ENCODE results near the gene BCCIP. TPM values are rescaled to one million over a fixed set of nuclear protein-coding genes. Genes with fewer than 3 reads are reported as not detected.

The BCCIP gene
- 64.1 TPM for polyA plus RNA-seq (2013, experiment 1 of 2; ENCODE audit: insufficient read length)
- 65.9 TPM for polyA plus RNA-seq (2013, experiment 2 of 2; ENCODE audit: insufficient read length)

- DNase-seq: peak; percentile 88
Measured at GRCh38 chr10:125822878-125823662, at the start of gene BCCIP, which contains the start of gene UROS. TSS of gene BCCIP (plus strand) at chr10:125823546. CDS start at chr10:125823558, 12 bp downstream. TSS of gene UROS (minus strand) at chr10:125823258. CDS start at chr10:125816499, 6,759 bp downstream.

DNA sequence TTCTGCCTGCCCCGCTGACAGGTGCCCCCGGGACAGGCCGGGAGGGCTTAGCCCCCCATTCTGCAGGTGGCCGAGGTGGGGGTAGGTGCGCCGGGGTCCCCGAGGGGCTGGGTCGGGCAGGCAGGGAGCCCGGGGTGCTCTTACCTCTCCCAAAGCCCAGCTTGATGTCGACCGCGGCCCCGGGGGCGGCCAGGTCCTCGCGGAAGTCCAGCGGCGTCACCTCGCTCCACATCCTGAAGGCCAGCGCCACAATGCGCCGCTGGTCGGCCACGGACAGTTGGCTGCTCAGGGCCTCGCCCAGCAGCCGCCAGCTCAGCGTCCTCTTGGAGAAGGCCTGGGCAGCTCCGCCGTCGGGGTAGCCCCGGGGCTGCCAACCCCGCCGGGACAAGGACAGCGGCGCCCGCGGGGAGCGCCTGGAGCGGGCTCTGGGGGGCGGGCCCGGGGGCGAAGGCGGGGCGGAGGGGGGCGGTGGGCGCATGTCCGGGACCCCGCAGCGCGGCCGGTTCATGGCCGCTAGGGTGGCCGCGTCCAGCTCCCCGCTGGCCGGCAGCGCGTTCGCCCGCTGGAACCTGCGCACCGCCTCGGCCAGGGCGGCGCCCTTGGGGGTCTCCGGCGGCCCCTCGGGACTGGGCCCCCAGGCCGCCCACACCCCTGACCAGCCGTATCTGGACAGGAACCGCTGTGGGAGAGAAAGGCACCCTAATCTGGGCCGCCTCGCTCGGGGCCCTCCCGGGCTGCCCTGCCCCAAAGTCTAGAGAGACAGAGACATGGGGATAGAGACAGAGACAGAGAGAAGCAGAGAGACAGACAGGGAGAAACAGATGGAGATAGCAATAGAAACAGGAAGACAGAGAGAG, 49.4 kb upstream of the BCCIP start:
- DNase-seq: no peak

DNA sequence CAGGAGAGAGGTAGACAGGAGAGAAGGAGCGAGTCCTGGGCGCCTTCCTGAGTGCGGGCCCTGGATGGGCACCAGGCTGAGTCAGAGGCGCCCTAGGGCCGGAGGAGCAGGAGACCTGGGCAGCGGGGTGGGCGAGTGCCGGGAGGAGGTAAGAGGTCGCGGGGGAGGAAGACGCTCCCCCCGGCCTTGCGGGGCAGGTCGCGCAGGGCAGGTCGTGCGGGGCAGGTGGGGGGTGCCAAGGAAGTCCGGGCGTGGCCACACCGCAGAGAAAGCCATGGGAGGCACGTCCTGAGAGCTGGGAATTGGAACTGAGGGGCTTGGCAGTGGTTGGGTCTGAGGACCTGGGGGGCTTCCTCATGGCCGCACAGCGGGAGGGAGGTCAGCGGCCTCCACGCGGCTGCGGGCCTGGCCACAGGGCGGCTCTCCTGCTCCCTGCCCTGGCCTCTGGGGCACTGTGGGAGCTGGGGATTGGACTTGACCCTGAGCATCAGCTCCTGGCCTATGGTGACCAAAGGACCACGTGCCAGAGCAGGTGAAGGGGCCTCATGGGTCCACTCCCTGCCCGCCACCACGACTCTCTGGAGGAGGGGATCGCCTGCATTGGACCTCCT, 48.7 kb upstream of the BCCIP start:
- no peak for DNase-seq

GRCh38 chr10:125775491-125776106, 47.7 kb upstream of the BCCIP start, which contains the start of gene MMP21:
TSS of gene MMP21 (minus strand) at chr10:125775821. CDS start at chr10:125775821, 0 bp downstream.
- no peak for DNase-seq

- DNase-seq: no peak
Measured at GRCh38 chr10:125777806-125778205, 45.5 kb upstream of the BCCIP start.

GRCh38 chr10:125778556-125778955, 44.8 kb upstream of the BCCIP start:
- no peak for DNase-seq

DNA sequence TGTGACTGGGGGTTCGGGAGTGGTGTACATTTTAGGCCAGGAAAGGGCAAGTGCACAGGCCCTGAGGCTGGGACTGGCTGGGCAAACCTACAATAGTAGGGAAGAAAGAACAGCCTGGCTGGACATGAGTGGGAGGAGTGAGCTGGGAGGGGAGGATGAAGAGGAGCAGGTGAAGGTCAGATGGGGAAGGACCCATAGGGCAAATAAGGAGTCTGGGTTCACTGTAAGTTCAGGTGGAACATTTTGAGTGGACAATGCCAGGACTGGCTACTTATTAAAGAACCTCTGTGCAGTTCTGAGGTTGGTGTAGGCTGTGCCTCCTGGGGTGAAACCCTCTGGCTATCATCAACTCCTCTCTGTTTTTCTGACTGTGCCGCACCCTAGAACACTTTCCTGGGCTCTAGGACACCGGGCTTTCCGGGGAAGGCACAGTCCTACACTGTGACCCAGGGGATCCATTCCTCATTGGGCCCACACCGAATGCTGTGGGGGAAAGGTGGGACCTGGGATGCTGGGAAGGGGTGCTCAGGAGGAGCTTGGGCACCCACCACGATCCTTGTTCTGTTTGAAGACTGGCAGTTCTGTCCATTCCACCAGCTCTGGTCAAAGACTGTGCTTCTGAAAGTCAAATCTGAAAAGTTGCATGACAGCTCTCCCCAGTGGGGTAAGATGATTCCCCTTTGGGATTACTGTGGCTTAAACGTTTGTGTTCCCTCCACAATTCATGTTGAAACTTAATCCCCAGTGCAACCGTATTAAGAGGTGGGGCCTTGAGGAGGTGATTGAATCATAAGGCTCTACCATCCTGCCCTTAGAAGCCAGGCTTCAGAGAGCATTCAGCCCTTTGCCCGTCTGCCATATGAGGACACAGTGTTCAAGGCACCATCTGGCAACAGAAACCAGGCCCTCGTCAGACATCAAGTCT, 43.7 kb upstream of the BCCIP start:
- no peak for DNase-seq

- DNase-seq: no peak
Measured at GRCh38 chr10:125781374-125781773, 42.0 kb upstream of the BCCIP start.

DNA sequence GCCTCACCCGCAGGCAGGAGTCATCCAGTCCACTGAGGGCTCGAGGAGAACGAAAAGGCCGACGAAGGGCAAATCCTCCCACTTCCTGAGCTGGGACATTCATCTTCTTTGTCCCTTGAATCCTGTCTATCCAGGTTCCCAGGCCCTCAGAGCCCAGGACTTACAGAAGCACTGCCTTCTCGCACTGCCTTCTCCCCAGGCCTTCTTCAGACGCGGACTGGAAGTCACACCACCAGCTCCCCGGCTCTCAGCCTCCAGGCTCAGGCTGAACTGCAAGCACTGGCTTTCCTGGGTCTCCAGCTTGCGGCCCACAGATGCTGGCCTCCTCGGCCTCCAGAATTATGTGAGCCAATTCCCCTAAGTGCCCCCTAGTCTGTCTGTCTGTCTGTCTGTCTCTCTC, 41.3 kb upstream of the BCCIP start:
- no peak for DNase-seq

GRCh38 chr10:125782616-125783015, 40.7 kb upstream of the BCCIP start:
- peak; percentile 26 for DNase-seq

DNA sequence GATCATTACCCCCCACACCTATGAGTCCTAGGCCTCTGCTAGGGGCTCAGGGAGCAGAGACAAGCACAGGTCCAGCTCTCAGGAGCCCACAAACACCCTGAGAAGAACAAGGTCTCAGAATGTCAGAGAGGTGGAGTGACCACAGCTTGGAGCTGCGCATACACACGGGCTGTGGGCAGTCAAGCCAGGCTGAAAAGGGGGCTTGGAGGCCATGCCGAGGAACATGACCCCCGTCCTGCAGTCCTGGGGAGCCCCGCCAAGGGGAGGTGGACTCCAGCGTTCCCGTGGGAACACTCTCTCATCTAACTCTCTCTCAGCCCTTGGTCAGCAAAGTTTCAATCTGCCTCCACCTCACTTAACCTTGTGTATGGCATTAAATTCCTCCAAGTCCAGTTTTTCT, 39.9 kb upstream of the BCCIP start:
- DNase-seq: no peak

GRCh38 chr10:125783957-125784356, 39.4 kb upstream of the BCCIP start:
- peak; percentile 5 for DNase-seq

DNA sequence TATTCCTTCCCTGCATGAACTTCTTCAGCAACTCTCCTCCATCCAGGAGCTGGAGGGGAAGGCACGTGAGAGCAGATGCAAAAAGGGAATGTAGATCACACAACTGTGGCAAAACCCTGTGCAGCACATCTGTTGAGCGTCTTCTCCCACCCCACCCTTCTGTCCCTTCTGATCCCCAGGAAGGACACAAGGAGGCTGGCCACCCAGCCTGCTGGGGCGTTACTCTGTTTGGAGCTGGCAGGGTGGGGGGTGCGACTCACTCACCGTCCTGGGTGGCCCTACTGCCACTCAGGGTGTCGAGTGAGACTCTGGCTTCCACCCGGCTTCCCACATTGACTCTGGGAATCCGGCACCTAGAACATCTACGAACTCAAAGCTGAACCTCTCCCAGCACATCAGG, 37.6 kb upstream of the BCCIP start:
- no peak for DNase-seq

- DNase-seq: no peak
Measured at GRCh38 chr10:125788156-125789034, 35.0 kb upstream of the BCCIP start.

DNA sequence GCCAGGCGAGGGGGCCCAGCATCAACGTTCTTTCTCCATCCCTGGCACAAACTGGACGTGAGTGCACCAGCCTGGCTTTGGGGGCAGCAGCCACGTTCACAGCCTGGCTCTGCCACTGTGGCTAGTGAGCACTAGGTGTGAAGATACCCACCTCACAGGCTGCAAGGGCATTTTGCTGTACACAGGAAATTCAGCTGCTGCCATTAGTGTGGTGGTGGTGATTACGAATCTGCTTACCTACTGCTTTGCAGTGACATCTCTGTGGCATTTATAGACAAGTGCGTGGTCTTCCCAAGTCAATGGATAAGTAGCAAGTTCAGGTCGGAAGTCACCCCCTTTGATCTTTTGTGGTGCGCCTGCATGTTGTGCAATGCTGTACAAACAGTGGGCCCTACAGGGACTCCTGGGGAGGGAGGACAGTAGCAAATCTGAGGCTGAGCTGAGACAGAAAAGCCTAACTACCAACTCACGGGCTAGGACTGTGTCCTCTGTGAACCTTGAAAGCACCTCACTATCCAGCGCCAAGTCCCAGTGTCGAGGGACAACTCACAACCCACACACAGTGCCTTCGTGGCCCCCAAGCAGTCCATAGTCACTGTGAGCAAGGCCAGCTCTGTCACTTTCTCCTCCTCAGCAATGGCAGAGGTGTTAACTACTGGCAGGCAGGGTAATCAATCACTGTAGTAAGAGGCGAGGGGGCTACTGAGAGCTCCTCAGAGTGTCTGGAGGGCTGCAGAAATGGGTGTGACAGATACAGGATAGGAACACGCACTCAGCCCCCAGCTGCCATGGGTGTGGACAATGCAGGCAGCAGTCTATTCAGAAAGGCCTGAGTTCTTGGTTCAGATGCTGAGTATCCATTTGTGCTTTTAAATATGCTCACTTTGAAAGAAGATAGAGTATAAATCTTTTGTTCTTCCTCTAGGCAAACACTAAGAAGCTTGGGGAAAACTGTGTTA, 30.7 kb upstream of the BCCIP start:
- DNase-seq: no peak

DNA sequence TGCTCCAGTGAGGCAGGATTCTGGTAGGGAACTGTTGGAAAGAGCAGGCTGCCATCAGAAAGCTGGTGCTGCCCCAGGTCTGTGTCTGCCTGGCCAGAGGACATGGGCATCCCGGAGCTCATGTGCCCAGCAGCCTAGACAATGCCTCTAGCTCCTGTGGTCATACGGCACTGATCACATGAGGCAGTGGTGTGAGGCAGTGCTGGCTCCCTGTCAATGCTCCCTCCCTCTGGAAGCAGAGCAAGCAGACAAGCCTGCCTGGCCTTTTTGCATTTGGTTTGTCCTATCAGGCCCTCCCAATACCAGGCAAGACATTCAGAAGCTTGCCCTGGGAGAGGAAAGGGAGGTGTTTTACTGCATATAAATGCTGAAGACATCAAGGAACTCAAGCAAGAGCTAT, 28.2 kb upstream of the BCCIP start:
- DNase-seq: no peak

DNA sequence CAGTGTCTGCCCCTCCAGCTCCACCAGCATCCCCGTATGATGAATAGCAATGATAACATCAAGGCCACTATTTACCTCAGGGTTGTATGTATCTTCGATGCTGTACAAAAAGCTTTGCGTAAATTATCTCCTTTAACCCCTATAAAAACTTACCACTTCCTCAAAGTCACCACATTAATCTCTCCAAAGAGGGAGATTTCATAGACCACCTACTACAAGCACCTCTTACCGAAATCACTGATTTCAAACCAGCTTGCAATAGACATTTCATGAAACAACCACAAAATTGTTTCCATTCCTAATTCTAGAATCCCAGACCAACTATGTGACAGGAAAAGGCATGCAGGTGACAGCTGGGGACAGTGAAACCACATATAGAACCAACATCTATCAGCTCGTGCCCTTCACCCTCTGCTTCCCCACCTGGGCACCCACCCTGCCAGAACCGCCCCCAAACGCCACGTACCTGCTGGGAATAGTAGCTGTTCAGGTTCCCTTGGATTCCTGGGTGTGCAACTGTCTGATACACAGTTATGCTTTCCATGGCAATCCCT, 27.6 kb upstream of the BCCIP start:
- DNase-seq: no peak

DNA sequence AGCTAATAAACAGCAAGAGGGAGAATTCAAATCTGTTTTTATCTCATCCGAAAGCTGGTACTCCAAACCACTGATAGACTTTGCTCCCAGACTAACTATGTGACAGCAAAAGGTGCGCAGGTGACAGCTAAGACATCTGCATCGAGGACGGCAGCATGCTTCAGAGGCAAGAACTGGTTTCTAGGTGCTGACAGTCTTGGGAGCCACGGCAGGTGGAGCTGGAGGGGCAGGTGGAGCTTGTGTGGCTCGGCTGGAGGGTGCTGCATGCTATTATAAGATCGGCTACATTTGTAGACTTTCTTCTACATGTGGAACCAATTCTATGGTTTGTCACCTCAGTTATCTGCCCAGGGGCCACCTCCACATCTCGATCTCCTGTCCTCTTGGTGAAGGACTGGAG, 25.9 kb upstream of the BCCIP start:
- DNase-seq: no peak
